GM13977 (cell line): Measurements from ENCODE around the gene SETDB2.
"Not testable (repeated sequence)": the region's sequence is repeated elsewhere in the genome, so short reads cannot be mapped to it uniquely, and the experiment has no call there.

Experiments used
- DNase-seq: peaks from one replicate; pipeline ENCODE4 v3.0.0; 2012; ENCODE audit warnings: low spot score
- CTCF ChIP-seq: IDR thresholded peaks from 2 replicates; pipeline ENCODE4 v1.5.1; 2012; ENCODE audit warnings: mild to moderate bottlenecking, control low read depth; ENCODE audit not compliant: insufficient read depth; ENCODE audit errors: extremely low read depth, missing control alignments
- in situ Hi-C: fragments of 300-500 bp; cut with MboI; formaldehyde crosslinking; loops from one replicate; pipeline ENCODE4 v1.12.0; 2022; ENCODE audit warnings: low sequenced_read_pairs, low pct_unique_long_range_greater_than_20kb, mixed read lengths, inconsistent platforms; ENCODE audit not compliant: unreplicated experiment

Gene SETDB2

GRCh38 chr13:49476529-49476928, 32.5 kb downstream of the SETDB2 start:
- TF ChIP-seq CTCF: no peak
- no peak for DNase-seq
- in situ Hi-C loops: no loop called here

- TF ChIP-seq CTCF: no peak
- in situ Hi-C loops: no loop called here
- no peak for DNase-seq
Measured at GRCh38 chr13:49481788-49482187, 37.7 kb downstream of the SETDB2 start.

GRCh38 chr13:49488563-49488962, 44.5 kb downstream of the SETDB2 start:
- in situ Hi-C loops: no loop called here
- no peak for TF ChIP-seq CTCF
- DNase-seq: no peak

GRCh38 chr13:49494645-49495044, 50.6 kb downstream of the SETDB2 start:
- TF ChIP-seq CTCF: peak; percentile 16
- DNase-seq: no peak
- in situ Hi-C loops: no loop called here

GRCh38 chr13:49495783-49496762, 52.0 kb downstream of the SETDB2 start, which contains the start of gene PHF11:
TSS of gene PHF11 (plus strand) at chr13:49495953. CDS start at chr13:49496002, 49 bp downstream.
- in situ Hi-C loops: no loop called here
- DNase-seq: peak; percentile 92
- TF ChIP-seq CTCF: no peak

GRCh38 chr13:49496837-49497236, 52.8 kb downstream of the SETDB2 start:
- in situ Hi-C loops, DNase-seq: not testable (repeated sequence)

GRCh38 chr13:49497272-49497671, 53.2 kb downstream of the SETDB2 start:
- TF ChIP-seq CTCF: no peak
- in situ Hi-C loops: no loop called here

More at GRCh38 chr13:49497272-49497671, 53.2 kb downstream of the SETDB2 start:
- no peak for DNase-seq
